Endothelial cell (in vitro differentiated cells): Measurements from ENCODE around the gene CARD6. TPM values are rescaled to one million over a fixed set of nuclear protein-coding genes. Genes with fewer than 3 reads are reported as not detected.

Experiments
- DNase-seq: peaks from one replicate; pipeline ENCODE4 v3.0.0; 2021; ENCODE audit warnings: low spot score
- H3K27ac Mint-ChIP-seq: one replicate; pipeline ENCODE4 v1.8.0; 2021; ENCODE audit warnings: mixed read lengths, inconsistent platforms; ENCODE audit not compliant: unreplicated experiment
- H3K27me3 Mint-ChIP-seq: one replicate; pipeline ENCODE4 v1.8.0; 2021; ENCODE audit warnings: mild to moderate bottlenecking, moderate library complexity, mixed read lengths, inconsistent platforms; ENCODE audit not compliant: unreplicated experiment
- H3K36me3 Mint-ChIP-seq: one replicate; pipeline ENCODE4 v1.8.0; 2021; ENCODE audit warnings: mild to moderate bottlenecking, low read depth, mixed read lengths, inconsistent platforms; ENCODE audit not compliant: unreplicated experiment
- H3K4me1 Mint-ChIP-seq: one replicate; pipeline ENCODE4 v1.8.0; 2021; ENCODE audit warnings: mild to moderate bottlenecking, mixed read lengths, inconsistent platforms; ENCODE audit not compliant: unreplicated experiment
- H3K4me3 Mint-ChIP-seq: one replicate; pipeline ENCODE4 v1.8.0; 2021; ENCODE audit warnings: mild to moderate bottlenecking, mixed read lengths, inconsistent platforms; ENCODE audit not compliant: unreplicated experiment
- H3K9me3 Mint-ChIP-seq: one replicate; pipeline ENCODE4 v1.8.0; 2021; ENCODE audit warnings: mixed read lengths, inconsistent platforms; ENCODE audit not compliant: unreplicated experiment
- total RNA-seq: library from RNA; stranded (reverse); fragmentation: NEBNext Ultra II Directional; extraction: Animal tissue kit (Norgen Biotek cat#: 25700); gene quantifications from one replicate; pipeline ENCODE4 v1.2.1, GENCODE V29; 2021; ENCODE audit not compliant: unreplicated experiment
- TF ChIP-seq, protein P1 (sequence below): fragments of 200-600 bp; sonication (generic); IDR thresholded peaks from one replicate; pipeline ENCODE4 v1.5.0; 2021; ENCODE audit warnings: antibody characterized with exemption; ENCODE audit not compliant: unreplicated experiment

CARD6 gene
- total RNA-seq, 1 donor from 2014 or later: 3.7 TPM

DNA sequence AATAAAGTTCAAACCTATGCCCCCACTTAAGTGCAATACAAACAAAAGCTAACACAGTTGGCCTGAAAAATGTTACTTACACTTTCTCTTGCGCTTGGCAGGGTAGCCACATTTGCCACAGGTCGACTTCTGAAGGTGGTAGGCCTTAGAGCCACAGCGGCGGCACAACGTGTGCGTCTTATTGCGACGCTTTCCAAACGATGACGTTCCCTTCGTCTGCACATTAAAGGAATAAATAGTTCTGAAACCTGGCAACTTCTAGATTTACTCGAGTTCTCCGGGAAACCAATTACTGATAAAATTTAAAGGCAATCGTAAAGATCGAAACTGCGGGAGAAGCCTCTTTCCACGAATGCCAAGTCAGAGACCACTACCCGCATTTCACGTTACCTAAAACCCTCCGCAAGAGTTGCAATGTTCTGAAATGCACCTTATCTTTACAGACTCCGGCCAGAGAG is 6.7 kb upstream of the CARD6 start:
- TF ChIP-seq, protein P1, sequence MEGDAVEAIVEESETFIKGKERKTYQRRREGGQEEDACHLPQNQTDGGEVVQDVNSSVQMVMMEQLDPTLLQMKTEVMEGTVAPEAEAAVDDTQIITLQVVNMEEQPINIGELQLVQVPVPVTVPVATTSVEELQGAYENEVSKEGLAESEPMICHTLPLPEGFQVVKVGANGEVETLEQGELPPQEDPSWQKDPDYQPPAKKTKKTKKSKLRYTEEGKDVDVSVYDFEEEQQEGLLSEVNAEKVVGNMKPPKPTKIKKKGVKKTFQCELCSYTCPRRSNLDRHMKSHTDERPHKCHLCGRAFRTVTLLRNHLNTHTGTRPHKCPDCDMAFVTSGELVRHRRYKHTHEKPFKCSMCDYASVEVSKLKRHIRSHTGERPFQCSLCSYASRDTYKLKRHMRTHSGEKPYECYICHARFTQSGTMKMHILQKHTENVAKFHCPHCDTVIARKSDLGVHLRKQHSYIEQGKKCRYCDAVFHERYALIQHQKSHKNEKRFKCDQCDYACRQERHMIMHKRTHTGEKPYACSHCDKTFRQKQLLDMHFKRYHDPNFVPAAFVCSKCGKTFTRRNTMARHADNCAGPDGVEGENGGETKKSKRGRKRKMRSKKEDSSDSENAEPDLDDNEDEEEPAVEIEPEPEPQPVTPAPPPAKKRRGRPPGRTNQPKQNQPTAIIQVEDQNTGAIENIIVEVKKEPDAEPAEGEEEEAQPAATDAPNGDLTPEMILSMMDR: no peak
- H3K36me3 Mint-ChIP-seq: peaks cover 45% of the 10 kb centered on the region
- H3K27me3 Mint-ChIP-seq: peaks cover 16% of the 10 kb centered on the region
- H3K4me3 Mint-ChIP-seq: peak overlapping the region; percentile 99
- no peaks in the 10 kb centered on the region for H3K9me3 Mint-ChIP-seq
- peaks cover 42% of the 10 kb centered on the region for H3K4me1 Mint-ChIP-seq
- no peak for DNase-seq
- H3K27ac Mint-ChIP-seq: peak overlapping the region; percentile 95

DNA sequence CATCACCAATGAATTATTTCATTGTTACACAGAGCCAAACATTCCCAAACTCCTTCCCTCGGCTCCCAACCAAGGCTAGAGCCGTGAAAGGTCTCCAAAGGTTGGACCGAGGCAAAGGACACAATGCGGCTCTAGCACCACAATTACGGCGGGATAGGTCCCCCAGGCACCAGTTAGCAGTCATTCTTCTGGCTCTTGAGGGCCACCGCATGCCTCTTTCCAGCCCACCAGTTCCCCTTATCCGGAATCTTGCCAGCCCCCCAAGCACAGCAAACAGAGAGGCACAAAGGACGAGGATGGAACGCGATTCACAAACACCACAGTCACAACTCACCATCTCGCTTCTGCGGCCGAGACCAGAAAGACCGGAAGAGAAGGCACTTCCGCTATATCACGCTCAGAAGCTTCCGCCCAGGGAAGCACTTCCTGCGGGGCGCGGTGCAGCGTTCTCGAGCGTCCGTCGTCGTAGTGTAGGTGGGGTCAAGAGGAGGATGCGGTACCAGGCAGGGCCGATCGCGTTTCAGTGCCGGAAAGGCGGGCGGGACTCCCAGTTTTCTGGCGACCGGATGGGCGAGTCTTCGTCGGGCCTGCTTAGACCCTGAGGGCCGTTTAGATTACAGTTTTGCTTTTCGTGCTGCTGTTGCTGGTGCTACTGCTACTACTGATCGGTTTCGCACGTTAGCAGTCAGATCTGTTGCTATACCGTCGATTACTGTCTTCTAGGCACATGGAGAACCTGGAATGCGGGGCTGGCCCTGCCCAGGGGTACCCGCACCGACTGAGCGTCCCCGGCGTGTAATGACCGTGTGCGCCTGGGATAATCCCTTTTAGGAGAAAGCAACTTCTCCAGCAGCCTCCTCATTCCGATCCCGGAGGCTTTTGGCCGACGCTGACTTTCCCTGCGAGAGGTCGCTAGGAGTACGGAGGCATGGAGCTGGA is 6.0 kb upstream of the CARD6 start, which contains the start of gene RPL37:
Gene RPL37 (minus strand): TSS at position 374 of the 939 bp plus-strand sequence. CDS start 37 bp downstream, at position 337.
- DNase-seq: peak; percentile 85
- Mint-ChIP-seq H3K27me3 (peaks cover 16% of the 10 kb centered on the region), H3K4me3 (peak within 1 kb of the TSS; percentile 99), H3K36me3 (peaks cover 39% of the 10 kb centered on the region), H3K9me3 (no peaks in the 10 kb centered on the region), H3K4me1 (peaks cover 41% of the 10 kb centered on the region), H3K27ac (peak within 1 kb of the TSS; percentile 95)
- TF ChIP-seq, protein P1: no peak

DNA sequence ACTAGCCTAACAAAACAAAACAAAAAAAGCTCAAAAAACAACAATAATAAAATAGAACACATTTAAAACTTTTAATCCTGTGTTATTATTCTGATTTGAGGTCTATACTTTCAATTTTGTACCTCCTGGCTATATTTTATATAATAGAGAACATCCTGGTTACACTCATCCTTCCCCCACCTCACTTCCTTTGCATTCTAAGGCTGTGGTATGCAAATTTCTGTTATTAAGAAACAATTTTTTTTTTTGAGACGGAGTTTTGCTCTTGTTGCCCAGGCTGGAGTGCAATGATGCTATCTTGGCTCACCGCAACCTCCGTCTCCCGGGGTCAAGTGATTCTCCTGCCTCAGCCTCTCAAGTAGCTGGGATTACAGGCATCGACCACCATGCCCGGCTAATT is 3.1 kb upstream of the CARD6 start:
- no peaks in the 10 kb centered on the region for H3K9me3 Mint-ChIP-seq
- H3K4me3 Mint-ChIP-seq: no peak overlapping the region
- H3K4me1 Mint-ChIP-seq: peaks cover 37% of the 10 kb centered on the region
- H3K36me3 Mint-ChIP-seq: peaks cover 14% of the 10 kb centered on the region
- TF ChIP-seq, protein P1: no peak
- DNase-seq: no peak
- no peak overlapping the region for H3K27ac Mint-ChIP-seq
- peaks cover 16% of the 10 kb centered on the region for H3K27me3 Mint-ChIP-seq

DNA sequence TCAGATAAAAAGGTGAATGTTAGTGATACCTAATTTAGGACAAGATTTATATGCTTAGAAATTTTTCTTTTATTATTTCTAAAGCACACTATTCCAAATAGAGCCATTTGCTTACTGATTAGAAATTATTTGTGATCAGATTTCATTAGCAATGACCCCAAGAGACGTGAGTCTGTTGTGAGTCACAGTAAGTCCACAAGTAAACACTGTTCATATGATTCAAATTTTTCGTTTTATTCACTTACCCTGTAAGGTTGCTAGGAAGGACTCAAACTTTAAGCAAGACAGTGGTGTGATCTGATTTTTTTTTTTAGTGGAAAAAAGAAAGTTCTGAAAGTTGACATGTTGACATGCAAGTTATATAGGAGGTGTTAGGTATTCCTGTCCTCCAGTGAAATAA is 1.2 kb downstream of the CARD6 start:
- Mint-ChIP-seq H3K4me1 (peaks cover 8% of the 10 kb centered on the region), H3K27ac (no peak overlapping the region), H3K36me3 (no peaks in the 10 kb centered on the region), H3K9me3 (no peaks in the 10 kb centered on the region), H3K4me3 (no peak overlapping the region), H3K27me3 (no peaks in the 10 kb centered on the region)
- DNase-seq: no peak
- TF ChIP-seq, protein P1: no peak

DNA sequence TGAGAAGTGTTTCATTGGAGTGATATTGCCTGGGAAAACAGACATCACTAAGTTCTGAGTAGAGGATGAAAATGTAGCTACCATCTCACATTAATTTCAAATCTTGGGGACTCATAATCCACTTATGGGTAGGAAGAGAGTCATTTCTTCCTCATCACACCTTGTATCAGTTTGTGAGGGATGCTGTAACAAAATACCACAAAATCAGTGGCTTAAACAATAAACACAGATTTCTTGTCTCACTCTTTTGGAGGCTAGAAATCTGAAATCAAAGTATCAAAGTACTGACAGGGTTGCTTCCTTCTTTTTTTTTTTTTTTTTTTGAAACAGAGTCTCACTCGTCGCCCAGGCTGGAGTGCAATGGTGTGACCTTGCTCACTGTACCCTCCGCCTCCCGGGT is 3.4 kb downstream of the CARD6 start:
- no peak overlapping the region for H3K4me3 Mint-ChIP-seq
- no peak for DNase-seq
- H3K27ac Mint-ChIP-seq: no peak overlapping the region
- H3K9me3 Mint-ChIP-seq: no peaks in the 10 kb centered on the region
- TF ChIP-seq, protein P1: no peak
- peaks cover 8% of the 10 kb centered on the region for H3K4me1 Mint-ChIP-seq
- no peaks in the 10 kb centered on the region for H3K27me3 Mint-ChIP-seq
- H3K36me3 Mint-ChIP-seq: no peaks in the 10 kb centered on the region
